Measurements from ENCODE around the gene FARP1. TPM values are rescaled to one million over a fixed set of nuclear protein-coding genes. Genes with fewer than 3 reads are reported as not detected.

FARP1 gene, protein sequence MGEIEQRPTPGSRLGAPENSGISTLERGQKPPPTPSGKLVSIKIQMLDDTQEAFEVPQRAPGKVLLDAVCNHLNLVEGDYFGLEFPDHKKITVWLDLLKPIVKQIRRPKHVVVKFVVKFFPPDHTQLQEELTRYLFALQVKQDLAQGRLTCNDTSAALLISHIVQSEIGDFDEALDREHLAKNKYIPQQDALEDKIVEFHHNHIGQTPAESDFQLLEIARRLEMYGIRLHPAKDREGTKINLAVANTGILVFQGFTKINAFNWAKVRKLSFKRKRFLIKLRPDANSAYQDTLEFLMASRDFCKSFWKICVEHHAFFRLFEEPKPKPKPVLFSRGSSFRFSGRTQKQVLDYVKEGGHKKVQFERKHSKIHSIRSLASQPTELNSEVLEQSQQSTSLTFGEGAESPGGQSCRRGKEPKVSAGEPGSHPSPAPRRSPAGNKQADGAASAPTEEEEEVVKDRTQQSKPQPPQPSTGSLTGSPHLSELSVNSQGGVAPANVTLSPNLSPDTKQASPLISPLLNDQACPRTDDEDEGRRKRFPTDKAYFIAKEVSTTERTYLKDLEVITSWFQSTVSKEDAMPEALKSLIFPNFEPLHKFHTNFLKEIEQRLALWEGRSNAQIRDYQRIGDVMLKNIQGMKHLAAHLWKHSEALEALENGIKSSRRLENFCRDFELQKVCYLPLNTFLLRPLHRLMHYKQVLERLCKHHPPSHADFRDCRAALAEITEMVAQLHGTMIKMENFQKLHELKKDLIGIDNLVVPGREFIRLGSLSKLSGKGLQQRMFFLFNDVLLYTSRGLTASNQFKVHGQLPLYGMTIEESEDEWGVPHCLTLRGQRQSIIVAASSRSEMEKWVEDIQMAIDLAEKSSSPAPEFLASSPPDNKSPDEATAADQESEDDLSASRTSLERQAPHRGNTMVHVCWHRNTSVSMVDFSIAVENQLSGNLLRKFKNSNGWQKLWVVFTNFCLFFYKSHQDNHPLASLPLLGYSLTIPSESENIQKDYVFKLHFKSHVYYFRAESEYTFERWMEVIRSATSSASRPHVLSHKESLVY
- total RNA-seq (2014; rRNA removed; shearing (Covaris generic); ENCODE audit: low replicate concordance) = not detected in 2 replicates

DNA sequence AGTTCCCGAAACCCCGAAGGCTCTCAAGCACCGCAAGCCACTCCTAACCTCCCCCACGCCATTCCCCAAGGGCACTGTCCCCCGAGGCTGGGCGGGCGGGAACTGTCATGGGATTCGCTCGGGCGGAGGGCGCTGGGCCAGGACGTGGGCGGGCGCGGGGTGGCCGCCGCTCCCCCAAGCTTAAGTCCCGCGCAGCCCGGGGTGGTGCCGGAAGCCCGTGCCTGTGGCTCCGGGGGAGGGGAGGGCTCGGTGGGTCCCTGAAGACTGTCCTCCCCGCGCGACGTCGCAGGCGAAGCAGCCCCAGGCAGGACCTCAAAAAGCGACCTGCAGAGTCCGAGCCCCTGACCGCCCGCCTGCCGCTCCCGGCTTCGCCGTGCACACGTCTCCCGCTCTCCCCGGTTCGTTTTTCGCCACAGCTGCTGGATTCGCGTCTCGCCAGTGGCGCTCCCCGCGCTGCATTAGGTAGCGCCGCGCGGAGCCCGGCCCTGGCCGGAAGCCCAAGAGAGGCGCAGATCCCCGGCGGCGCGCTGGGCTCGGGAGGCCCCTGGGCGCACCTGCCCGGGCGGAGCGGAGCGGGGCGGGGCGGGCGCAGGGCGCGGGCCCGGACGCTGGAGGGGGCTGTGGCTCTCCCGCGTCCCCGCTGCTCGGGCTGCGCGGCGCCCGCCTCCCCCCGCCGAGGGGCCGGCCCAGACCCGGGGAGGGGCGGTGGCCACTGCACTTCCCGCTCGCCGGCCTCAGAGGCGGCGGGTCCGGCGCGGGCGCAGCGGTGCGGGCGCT is at the start of gene FARP1:
Gene FARP1 (plus strand): TSS at position 715 of the 777 bp plus-strand sequence. CDS start 70,149 bp downstream, outside the sequence.
- Histone ChIP-seq H3K27ac (ENCODE audit: low read length) (no peak within 1 kb of the TSS), H3K4me1 (ENCODE audit: low read length) (no peaks in the 10 kb centered on the region), H3K4me2 (ENCODE audit: low read depth, low read length, poor library complexity, severe bottlenecking) (no peak within 1 kb of the TSS), H3K79me2 (ENCODE audit: low read length) (no peaks in the 10 kb centered on the region), H3K9me2 (replicated peaks; ENCODE audit: insufficient read depth, low read length) (no peaks in the 10 kb centered on the region), H3K4me3 (ENCODE audit: low read length) (no peak within 1 kb of the TSS), H3K9me3 (ENCODE audit: low read length) (no peaks in the 10 kb centered on the region), H2AFZ (ENCODE audit: low read length) (no peak within 1 kb of the TSS), H4K20me1 (ENCODE audit: insufficient read depth, low read depth, low read length) (no peaks in the 10 kb centered on the region), H3K9ac (ENCODE audit: low read length) (no peak within 1 kb of the TSS), H3K27me3 (ENCODE audit: low read length) (no peaks in the 10 kb centered on the region), H3K36me3 (ENCODE audit: insufficient read depth, low read length) (no peaks in the 10 kb centered on the region)
- no peak for DNase-seq

DNA sequence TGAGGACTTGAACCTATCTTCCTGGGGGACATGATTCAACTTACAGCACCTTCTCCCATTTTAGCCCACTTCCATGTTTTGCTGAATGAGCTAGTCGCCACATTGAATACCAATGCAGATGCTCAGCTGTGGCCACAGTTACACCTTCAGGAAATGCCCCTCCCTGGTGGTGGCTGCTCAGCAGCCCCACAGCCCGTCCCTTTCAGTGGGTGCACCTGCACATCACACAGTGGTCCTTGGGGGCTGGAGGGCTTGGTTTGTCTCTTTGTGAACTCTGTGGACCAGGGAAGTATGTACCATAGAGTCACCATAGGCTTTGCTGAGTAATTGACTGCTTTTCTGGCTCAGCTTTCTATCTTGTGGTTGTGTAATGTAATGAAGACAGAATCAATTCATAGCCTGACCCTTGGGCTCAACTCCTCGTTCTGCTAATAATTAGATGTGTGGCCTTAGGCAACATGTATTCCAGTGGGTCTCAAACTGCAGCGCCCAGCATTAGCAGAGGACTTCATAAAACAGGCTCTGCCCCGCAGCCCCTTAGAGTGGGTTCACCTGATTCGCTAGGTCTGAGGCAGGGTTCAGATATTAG is 48.1 kb upstream of the FARP1 start:
- Histone ChIP-seq H3K79me2 (ENCODE audit: low read length) (no peaks in the 10 kb centered on the region), H3K27me3 (ENCODE audit: low read length) (no peaks in the 10 kb centered on the region), H3K4me1 (ENCODE audit: low read length) (no peaks in the 10 kb centered on the region), H2AFZ (ENCODE audit: low read length) (no peak overlapping the region), H3K9me3 (ENCODE audit: low read length) (no peaks in the 10 kb centered on the region), H3K4me3 (ENCODE audit: low read length) (no peak overlapping the region), H3K4me2 (ENCODE audit: low read depth, low read length, poor library complexity, severe bottlenecking) (no peak overlapping the region), H3K9ac (ENCODE audit: low read length) (no peak overlapping the region), H4K20me1 (ENCODE audit: insufficient read depth, low read depth, low read length) (no peaks in the 10 kb centered on the region), H3K36me3 (ENCODE audit: insufficient read depth, low read length) (no peaks in the 10 kb centered on the region), H3K27ac (ENCODE audit: low read length) (no peak overlapping the region), H3K9me2 (replicated peaks; ENCODE audit: insufficient read depth, low read length) (no peaks in the 10 kb centered on the region)
- DNase-seq = no peak

DNA sequence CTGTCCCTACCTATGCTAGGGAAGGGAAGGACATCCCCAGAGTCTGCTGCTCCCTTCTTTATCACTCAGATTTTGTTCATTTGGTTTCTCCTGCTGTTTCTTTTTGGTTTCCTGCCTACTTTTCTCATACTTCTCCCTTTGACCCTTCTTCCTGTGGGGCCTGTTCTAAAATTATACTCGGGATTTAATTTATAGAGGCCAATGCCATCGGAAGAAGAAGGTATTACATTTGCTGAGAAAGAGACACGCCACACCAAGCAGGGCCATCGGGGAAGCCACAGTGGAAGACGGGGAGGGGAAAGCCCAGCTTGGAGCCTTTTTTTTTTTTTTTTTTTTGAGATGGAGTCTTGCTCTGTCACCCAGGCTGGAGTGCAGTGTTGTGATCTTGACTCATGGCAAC is 46.8 kb upstream of the FARP1 start:
- no peaks in the 10 kb centered on the region for H3K9me3 ChIP-seq (ENCODE audit: low read length)
- H3K79me2 ChIP-seq (ENCODE audit: low read length) = no peaks in the 10 kb centered on the region
- H3K36me3 ChIP-seq (ENCODE audit: insufficient read depth, low read length) = no peaks in the 10 kb centered on the region
- H3K9ac ChIP-seq (ENCODE audit: low read length) = no peak overlapping the region
- H3K4me2 ChIP-seq (ENCODE audit: low read depth, low read length, poor library complexity, severe bottlenecking) = no peak overlapping the region
- no peak for DNase-seq
- H3K27me3 ChIP-seq (ENCODE audit: low read length) = no peaks in the 10 kb centered on the region
- H3K4me1 ChIP-seq (ENCODE audit: low read length) = no peaks in the 10 kb centered on the region
- H4K20me1 ChIP-seq (ENCODE audit: insufficient read depth, low read depth, low read length) = no peaks in the 10 kb centered on the region
- no peak overlapping the region for H3K27ac ChIP-seq (ENCODE audit: low read length)
- no peaks in the 10 kb centered on the region for H3K9me2 ChIP-seq (replicated peaks; ENCODE audit: insufficient read depth, low read length)
- no peak overlapping the region for H3K4me3 ChIP-seq (ENCODE audit: low read length)
- H2AFZ ChIP-seq (ENCODE audit: low read length) = no peak overlapping the region

DNA sequence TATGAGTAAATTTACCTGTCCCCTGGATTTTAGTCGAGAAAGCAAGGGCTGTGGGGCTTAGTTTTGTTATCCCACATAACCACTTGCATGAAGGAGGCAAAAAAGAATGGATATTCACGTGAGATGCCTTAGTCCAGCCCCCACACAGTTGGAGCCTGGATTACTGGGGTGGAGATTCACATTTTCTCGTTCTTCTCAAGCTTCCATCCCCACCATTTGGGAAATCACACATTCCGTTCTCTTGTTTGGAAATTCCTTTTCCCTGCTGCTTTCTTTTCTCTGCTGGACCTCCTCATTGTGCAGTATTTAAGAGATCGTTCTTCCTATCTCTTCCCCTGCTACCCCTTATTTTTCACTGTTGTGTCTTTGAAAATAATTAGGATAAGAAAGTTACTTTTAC is 45.1 kb upstream of the FARP1 start:
- Histone ChIP-seq H3K4me1 (ENCODE audit: low read length) (no peaks in the 10 kb centered on the region), H3K27me3 (ENCODE audit: low read length) (no peaks in the 10 kb centered on the region), H3K9me3 (ENCODE audit: low read length) (no peaks in the 10 kb centered on the region), H3K4me2 (ENCODE audit: low read depth, low read length, poor library complexity, severe bottlenecking) (no peak overlapping the region), H4K20me1 (ENCODE audit: insufficient read depth, low read depth, low read length) (no peaks in the 10 kb centered on the region), H3K27ac (ENCODE audit: low read length) (no peak overlapping the region), H3K36me3 (ENCODE audit: insufficient read depth, low read length) (no peaks in the 10 kb centered on the region), H3K9ac (ENCODE audit: low read length) (no peak overlapping the region), H2AFZ (ENCODE audit: low read length) (no peak overlapping the region), H3K4me3 (ENCODE audit: low read length) (no peak overlapping the region), H3K9me2 (replicated peaks; ENCODE audit: insufficient read depth, low read length) (no peaks in the 10 kb centered on the region), H3K79me2 (ENCODE audit: low read length) (no peaks in the 10 kb centered on the region)
- DNase-seq = no peak

DNA sequence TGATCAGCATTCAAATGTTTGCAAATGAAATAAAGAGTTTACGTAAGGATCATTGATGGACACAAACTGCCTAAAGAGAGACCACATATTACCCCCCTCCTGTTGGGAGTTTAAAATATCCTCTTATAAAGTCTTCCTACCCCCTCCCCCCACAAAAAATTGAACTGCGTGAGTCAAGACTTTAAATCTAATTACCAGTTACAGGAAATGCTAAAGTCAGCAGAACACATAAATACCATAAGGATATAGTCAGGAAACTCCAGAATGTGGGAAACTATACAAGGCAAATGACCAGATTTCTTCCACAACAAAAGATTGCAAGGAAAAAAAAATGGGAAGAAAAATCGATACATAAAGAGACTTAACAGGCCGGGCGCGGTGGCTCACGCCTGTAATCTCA is 44.4 kb upstream of the FARP1 start:
- H2AFZ ChIP-seq (ENCODE audit: low read length) = no peak overlapping the region
- no peaks in the 10 kb centered on the region for H3K9me3 ChIP-seq (ENCODE audit: low read length)
- H3K4me2 ChIP-seq (ENCODE audit: low read depth, low read length, poor library complexity, severe bottlenecking) = no peak overlapping the region
- no peaks in the 10 kb centered on the region for H3K79me2 ChIP-seq (ENCODE audit: low read length)
- H4K20me1 ChIP-seq (ENCODE audit: insufficient read depth, low read depth, low read length) = no peaks in the 10 kb centered on the region
- H3K36me3 ChIP-seq (ENCODE audit: insufficient read depth, low read length) = no peaks in the 10 kb centered on the region
- no peaks in the 10 kb centered on the region for H3K4me1 ChIP-seq (ENCODE audit: low read length)
- H3K27ac ChIP-seq (ENCODE audit: low read length) = no peak overlapping the region
- H3K27me3 ChIP-seq (ENCODE audit: low read length) = no peaks in the 10 kb centered on the region
- H3K9me2 ChIP-seq (replicated peaks; ENCODE audit: insufficient read depth, low read length) = no peaks in the 10 kb centered on the region
- no peak overlapping the region for H3K9ac ChIP-seq (ENCODE audit: low read length)
- no peak overlapping the region for H3K4me3 ChIP-seq (ENCODE audit: low read length)
- no peak for DNase-seq

DNA sequence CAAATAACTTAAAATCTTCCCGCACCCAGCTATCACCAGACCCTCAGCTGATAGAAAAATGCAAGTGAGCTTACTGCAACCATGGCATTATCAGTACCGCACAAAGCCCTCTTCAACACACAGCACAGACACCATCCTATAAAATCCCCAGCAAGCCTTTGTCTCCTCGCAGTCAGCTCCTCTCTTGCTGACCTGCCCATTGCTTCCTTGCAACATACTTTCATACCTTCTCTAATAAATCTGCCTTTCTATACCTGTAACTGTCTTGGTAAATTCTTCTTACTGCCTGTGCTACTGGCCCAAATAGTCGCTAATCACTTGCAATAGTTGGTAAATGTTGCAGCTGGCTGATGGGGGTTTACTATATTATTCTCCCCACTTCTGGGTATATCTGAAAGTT is 43.3 kb upstream of the FARP1 start:
- Histone ChIP-seq H3K4me2 (ENCODE audit: low read depth, low read length, poor library complexity, severe bottlenecking) (no peak overlapping the region), H3K9me2 (replicated peaks; ENCODE audit: insufficient read depth, low read length) (no peaks in the 10 kb centered on the region), H4K20me1 (ENCODE audit: insufficient read depth, low read depth, low read length) (no peaks in the 10 kb centered on the region), H3K79me2 (ENCODE audit: low read length) (no peaks in the 10 kb centered on the region), H2AFZ (ENCODE audit: low read length) (no peak overlapping the region), H3K9ac (ENCODE audit: low read length) (no peak overlapping the region), H3K9me3 (ENCODE audit: low read length) (no peaks in the 10 kb centered on the region), H3K4me3 (ENCODE audit: low read length) (no peak overlapping the region), H3K27me3 (ENCODE audit: low read length) (no peaks in the 10 kb centered on the region), H3K27ac (ENCODE audit: low read length) (no peak overlapping the region), H3K36me3 (ENCODE audit: insufficient read depth, low read length) (no peaks in the 10 kb centered on the region), H3K4me1 (ENCODE audit: low read length) (no peaks in the 10 kb centered on the region)
- no peak for DNase-seq

DNA sequence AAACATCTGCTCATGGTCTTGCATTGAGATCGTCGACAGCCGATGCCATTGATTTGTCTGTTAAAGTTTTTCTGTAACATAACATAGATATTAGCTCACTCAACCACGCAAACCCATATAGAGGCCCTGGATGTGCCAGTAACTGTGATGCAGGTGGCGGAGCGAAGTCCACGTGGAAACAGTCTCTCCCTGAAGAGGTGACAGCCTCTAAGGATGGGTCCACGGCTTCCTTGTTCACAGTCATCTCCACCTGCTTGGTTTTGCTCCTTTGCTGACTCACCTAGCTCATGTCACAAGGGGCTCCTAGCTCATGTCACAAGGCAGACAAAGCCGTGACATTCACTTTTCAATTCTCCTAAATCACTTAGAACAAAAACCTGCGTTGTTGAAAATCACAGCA is 42.4 kb upstream of the FARP1 start:
- Histone ChIP-seq H3K4me1 (ENCODE audit: low read length) (no peaks in the 10 kb centered on the region), H3K79me2 (ENCODE audit: low read length) (no peaks in the 10 kb centered on the region), H3K36me3 (ENCODE audit: insufficient read depth, low read length) (no peaks in the 10 kb centered on the region), H3K9me2 (replicated peaks; ENCODE audit: insufficient read depth, low read length) (0 out of 2 replicates have a peak, but pooled peaks cover 2% of the 10 kb centered on the region), H3K9me3 (ENCODE audit: low read length) (no peaks in the 10 kb centered on the region), H3K9ac (ENCODE audit: low read length) (no peak overlapping the region), H2AFZ (ENCODE audit: low read length) (no peak overlapping the region), H4K20me1 (ENCODE audit: insufficient read depth, low read depth, low read length) (no peaks in the 10 kb centered on the region), H3K4me2 (ENCODE audit: low read depth, low read length, poor library complexity, severe bottlenecking) (no peak overlapping the region), H3K27ac (ENCODE audit: low read length) (no peak overlapping the region), H3K4me3 (ENCODE audit: low read length) (no peak overlapping the region), H3K27me3 (ENCODE audit: low read length) (no peaks in the 10 kb centered on the region)
- DNase-seq = no peak
